ENCODE measurements around the gene PRTFDC1.

DNA sequence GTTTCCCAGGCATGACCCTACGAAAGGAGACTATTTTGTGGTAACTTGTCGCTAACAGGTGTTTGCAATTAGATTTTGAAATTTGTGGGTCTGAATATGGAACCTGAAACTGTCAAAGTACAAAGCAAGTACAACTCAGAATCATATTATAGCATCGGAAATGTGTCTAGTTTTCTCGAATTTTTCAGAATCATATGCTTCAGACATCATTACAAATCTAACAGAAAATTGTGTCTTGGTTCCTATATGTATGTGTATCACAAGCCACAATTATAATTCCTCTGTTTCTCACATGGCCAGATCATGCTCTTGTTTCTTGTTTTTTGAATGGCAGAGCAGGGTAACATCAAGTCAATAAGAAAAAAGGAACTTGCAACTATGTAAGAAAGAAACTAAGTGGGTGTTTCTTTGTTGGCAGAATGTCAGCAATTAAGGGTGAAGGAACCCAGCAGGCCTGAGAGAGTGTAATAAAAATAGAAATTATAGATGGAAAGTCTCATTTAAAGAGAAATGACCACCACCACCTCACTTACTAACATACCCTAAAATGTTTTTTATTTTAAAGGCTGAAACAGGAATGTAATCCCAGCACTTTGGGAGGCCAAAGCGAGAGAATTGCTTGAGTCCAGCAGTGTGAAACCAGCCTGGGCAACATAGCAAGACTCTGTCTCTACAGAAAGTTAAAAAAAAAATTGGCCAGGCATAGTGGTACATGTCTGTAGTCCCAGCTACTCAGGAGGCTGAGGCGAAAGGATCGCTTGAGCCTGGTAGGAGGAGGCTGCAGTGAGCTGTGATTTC is 51.3 kb downstream of the PRTFDC1 start:
- no peak for TF ChIP-seq POLR2A (IDR thresholded peaks at IDR 0.05; ENCODE audit: low read depth, low read length)
- TF ChIP-seq POLR2AphosphoS5 (IDR thresholded peaks at IDR 0.05; ENCODE audit: low read depth, low read length): no peak
- no peak for TF ChIP-seq TAF1 (IDR thresholded peaks at IDR 0.05; ENCODE audit: borderline replicate concordance, low read depth, low read length)

Measured in GM12892 (cell line).